ENCODE results near the gene TAAR6. TPM values are rescaled to one million over a fixed set of nuclear protein-coding genes. Genes with fewer than 3 reads are reported as not detected.

The TAAR6 gene
- total RNA-seq, 1 experiment from 2014 or later = not detected

GRCh38 chr6:132525866-132526265 lies 44.3 kb upstream of the TAAR6 start:
- Histone ChIP-seq H3K79me1 (ENCODE audit: insufficient read depth, low read depth, low read length, poor library complexity, severe bottlenecking) (no peaks in the 10 kb centered on the region), H3K27ac (ENCODE audit: insufficient read length, low read depth, low read length) (no peak overlapping the region), H3K23me2 (ENCODE audit: insufficient read length, low read depth, low read length, poor library complexity, severe bottlenecking) (no peaks in the 10 kb centered on the region), H2BK5ac (ENCODE audit: insufficient read length, low read length) (no peak overlapping the region), H3K18ac (ENCODE audit: insufficient read length, low read depth, low read length) (no peak overlapping the region), H3K79me2 (ENCODE audit: insufficient read depth, low read length) (no peaks in the 10 kb centered on the region), H3K9ac (ENCODE audit: extremely low read depth, insufficient read length, low read length) (no peak overlapping the region), H2BK12ac (ENCODE audit: insufficient read length, low read depth, low read length) (no peak overlapping the region), H3K4me2 (ENCODE audit: insufficient read depth, insufficient read length, low read length) (no peak overlapping the region), H4K8ac (replicated peaks; ENCODE audit: insufficient read length, low read depth, low read length) (no peak overlapping the region), H3T11ph (ENCODE audit: low read length) (no peak overlapping the region), H3K27me3 (ENCODE audit: insufficient read depth, low read length) (no peaks in the 10 kb centered on the region), H3K4ac (ENCODE audit: low read depth, low read length) (no peak overlapping the region), H3K9me3 (ENCODE audit: control insufficient read depth, low read depth, low read length) (no peaks in the 10 kb centered on the region), H2AK5ac (ENCODE audit: insufficient read length, low read length) (no peak overlapping the region), H3K23ac (ENCODE audit: insufficient read length, low read depth, low read length) (no peak overlapping the region), H2BK15ac (ENCODE audit: low read depth, low read length) (no peak overlapping the region), H2AFZ (ENCODE audit: low read length) (no peak overlapping the region), H3K4me1 (ENCODE audit: insufficient read depth, low read length) (no peaks in the 10 kb centered on the region; the same call in 1 of the 2 replicates), H3K14ac (ENCODE audit: insufficient read depth, low read length) (no peak overlapping the region; the same call in 1 of the 2 replicates), H2BK20ac (ENCODE audit: low read depth, low read length, poor library complexity, severe bottlenecking) (no peak overlapping the region), H2BK120ac (ENCODE audit: low read depth, low read length, poor library complexity, severe bottlenecking) (no peak overlapping the region), H4K91ac (ENCODE audit: insufficient read length, low read depth, low read length) (no peak overlapping the region), H3K56ac (ENCODE audit: insufficient read length, low read depth, low read length) (no peak overlapping the region), H4K20me1 (ENCODE audit: control insufficient read depth, insufficient read depth, insufficient read length) (no peaks in the 10 kb centered on the region), H4K5ac (ENCODE audit: insufficient read length, low read depth, low read length) (no peak overlapping the region)
- Mint-ChIP-seq H3K4me3 (no peak overlapping the region), H3K4me1 (peaks cover 20 to 23% of the 10 kb centered on the region in 2 experiments), H3K36me3 (ENCODE audit: insufficient read depth in 1 of 3, low read depth in 3 of 3) (no peaks in the 10 kb centered on the region), H3K27ac (peak overlapping the region; percentile 4 to 34 (median 21); a peak in 3 of 7 replicates), H3K27me3 (ENCODE audit: low read depth) (peaks cover 10% of the 10 kb centered on the region), H3K9me3 (no peaks in the 10 kb centered on the region)
- TF ChIP-seq CTCF (conservative IDR thresholded peaks at IDR 0.05) = no peak
- no CpG with 5 or more reads among the region's 4 CpGs for WGBS (ENCODE audit: extremely low coverage, insufficient read length, low lambda C conversion rate)
- no peak for DNase-seq

All from H9 (cell line).